NB4 (cell line): Measurements from ENCODE around the gene TRIM25.

ENCODE experiments used
- DNase-seq: peaks from one replicate; pipeline ENCODE4 v3.0.0; 2010; ENCODE audit warnings: low read depth
- H3K4me3 ChIP-seq: one replicate; pipeline ENCODE4 v1.5.1; 2011; ENCODE audit warnings: mild to moderate bottlenecking, low read depth, low read length, moderate library complexity
- MYC ChIP-seq: IDR thresholded peaks from 2 replicates; pipeline ENCODE4 v1.6.1; 2011; ENCODE audit warnings: low read depth, low read length
- POLR2A ChIP-seq: IDR thresholded peaks from 2 replicates; pipeline ENCODE4 v1.6.1; 2011; ENCODE audit warnings: mild to moderate bottlenecking; ENCODE audit not compliant: insufficient read length; ENCODE audit errors: extremely low read depth
- TF ChIP-seq, protein P1 (sequence below): IDR thresholded peaks from one replicate; pipeline ENCODE4 v1.5.1; 2012; ENCODE audit warnings: low read depth, low read length
- TF ChIP-seq, protein P2 (sequence below): IDR thresholded peaks from 2 replicates; pipeline ENCODE4 v1.6.1; 2011; ENCODE audit warnings: low read depth, low read length

Gene TRIM25

DNA sequence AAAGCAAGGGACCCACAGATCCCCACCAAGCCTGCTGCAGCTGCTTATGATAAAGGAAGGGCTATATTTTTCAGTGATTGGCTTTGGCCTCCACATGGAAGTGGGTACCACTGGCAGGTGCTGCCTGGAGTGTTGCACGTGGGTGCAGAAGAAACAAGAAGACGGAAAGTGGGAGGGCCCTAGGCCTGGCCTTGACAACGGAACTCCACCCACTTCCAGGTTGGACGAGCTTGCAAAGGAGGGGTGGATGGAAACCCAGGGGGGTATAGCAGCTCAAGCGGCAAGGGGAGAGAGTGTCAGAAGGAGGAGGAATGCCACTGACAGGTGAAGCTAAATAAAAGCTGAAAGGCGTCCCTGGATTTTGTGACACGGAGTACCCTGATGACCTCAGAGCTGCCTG lies 20.3 kb downstream of the TRIM25 start:
- no peak for DNase-seq
- TF ChIP-seq MYC (no peak), POLR2A (no peak)
- TF ChIP-seq, protein P1, sequence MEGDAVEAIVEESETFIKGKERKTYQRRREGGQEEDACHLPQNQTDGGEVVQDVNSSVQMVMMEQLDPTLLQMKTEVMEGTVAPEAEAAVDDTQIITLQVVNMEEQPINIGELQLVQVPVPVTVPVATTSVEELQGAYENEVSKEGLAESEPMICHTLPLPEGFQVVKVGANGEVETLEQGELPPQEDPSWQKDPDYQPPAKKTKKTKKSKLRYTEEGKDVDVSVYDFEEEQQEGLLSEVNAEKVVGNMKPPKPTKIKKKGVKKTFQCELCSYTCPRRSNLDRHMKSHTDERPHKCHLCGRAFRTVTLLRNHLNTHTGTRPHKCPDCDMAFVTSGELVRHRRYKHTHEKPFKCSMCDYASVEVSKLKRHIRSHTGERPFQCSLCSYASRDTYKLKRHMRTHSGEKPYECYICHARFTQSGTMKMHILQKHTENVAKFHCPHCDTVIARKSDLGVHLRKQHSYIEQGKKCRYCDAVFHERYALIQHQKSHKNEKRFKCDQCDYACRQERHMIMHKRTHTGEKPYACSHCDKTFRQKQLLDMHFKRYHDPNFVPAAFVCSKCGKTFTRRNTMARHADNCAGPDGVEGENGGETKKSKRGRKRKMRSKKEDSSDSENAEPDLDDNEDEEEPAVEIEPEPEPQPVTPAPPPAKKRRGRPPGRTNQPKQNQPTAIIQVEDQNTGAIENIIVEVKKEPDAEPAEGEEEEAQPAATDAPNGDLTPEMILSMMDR = no peak
- TF ChIP-seq, protein P2, sequence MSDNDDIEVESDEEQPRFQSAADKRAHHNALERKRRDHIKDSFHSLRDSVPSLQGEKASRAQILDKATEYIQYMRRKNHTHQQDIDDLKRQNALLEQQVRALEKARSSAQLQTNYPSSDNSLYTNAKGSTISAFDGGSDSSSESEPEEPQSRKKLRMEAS = no peak

DNA sequence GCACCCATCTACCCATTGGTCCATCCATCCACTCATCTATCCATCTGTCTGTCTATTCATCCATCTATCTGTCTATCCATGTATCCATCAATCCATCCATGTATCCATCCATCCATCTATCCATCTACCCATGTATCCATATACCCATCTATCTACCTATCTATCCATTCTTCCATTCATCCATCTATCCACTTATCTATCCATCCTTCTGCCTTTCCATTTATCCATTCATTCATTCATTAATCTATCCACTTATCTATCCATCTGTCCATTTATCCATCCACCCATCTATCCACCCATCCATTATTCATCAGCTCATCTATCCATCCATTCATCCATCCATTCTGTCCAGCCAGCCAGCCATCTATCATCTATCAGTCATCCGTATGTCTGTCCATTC lies 21.5 kb downstream of the TRIM25 start:
- no peak overlapping the region for H3K4me3 ChIP-seq
- TF ChIP-seq, protein P1 = no peak
- TF ChIP-seq POLR2A = no peak
- TF ChIP-seq MYC = no peak
- TF ChIP-seq, protein P2 = no peak
- no peak for DNase-seq

More for the DNA sequence above, 20.3 kb downstream of the TRIM25 start:
- H3K4me3 ChIP-seq = no peak overlapping the region

DNA sequence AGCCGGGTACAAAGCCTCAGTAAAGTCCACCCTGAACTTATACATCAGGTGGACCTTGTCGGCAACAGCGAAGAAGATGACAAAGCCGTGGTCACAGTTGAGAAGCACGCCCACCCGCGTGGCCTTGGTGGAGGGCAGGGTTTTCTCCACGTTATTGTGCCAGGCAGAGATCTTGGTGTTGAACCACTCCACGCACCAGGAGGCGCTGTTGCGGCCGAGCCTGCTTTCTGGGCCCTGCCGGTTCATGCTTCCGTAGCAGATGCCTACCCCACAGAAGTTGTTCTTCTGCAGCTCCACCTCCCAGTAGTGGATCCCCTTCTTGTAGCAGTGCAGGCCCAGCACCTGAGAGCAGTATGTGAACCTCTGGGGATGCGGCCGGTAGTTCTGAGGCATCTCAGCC lies 22.1 kb downstream of the TRIM25 start:
- DNase-seq = peak; percentile 33
- no peak overlapping the region for H3K4me3 ChIP-seq
- TF ChIP-seq, protein P1 = peak; percentile 31
- TF ChIP-seq, protein P2 = no peak
- TF ChIP-seq POLR2A (no peak), MYC (no peak)

DNA sequence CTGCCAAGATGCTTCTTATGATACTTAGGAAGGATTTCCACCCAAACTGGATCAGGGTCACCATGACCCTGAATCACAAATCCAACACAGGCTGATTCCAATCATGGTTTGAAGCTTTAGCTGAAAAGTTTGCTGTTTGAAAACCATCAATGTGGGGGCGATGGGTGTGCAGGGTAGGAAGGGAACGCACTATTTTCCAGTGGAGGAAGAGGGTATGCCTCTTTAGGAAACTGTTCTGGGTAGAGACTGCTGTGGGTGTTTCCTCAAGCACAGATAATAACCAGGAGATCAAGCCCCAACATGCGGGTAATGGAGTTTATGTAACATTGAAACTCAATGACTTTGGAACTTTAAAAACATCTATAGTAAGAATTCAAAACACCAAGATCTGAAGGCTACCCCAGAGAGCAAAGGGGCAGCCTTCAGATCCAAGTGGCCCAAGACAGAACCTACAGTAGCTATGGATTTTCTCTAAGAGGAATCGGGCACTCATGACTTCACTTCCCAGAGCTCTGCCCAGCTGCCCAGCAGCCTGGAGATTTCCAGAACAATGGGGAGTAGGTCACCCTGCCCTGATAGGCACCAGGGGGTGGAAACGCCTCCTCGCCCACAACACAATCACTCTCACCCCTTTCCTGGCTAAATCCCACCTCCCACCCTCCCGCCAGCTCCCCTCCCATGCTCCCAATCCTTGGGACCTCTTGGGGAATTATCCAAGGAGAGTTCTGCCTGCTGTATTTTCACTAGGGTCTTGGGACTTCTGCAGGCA lies 22.8 kb downstream of the TRIM25 start:
- DNase-seq = no peak
- no peak overlapping the region for H3K4me3 ChIP-seq
- TF ChIP-seq POLR2A (no peak), MYC (no peak)
- TF ChIP-seq, protein P1 = no peak
- TF ChIP-seq, protein P2 = no peak

DNA sequence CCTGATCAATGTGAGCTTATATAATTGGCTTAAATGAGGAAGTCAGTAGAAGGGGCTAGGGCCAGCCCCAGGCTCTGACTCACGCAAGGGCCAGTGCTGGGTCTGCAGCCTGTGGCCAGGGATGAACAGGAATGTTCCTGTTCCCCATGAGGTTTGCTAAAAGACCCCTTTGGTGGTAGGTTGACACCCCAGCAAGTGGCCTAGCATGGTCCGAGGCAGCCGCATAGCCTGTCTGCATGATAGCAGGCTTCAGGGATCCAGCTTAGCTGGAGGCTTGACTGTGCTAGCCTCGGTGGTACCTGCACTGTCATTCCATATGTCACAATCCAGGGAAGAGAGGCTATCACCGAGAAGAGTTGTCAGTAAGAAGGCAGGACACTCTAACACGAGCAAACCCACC lies 23.5 kb downstream of the TRIM25 start:
- DNase-seq = peak; percentile 22
- TF ChIP-seq POLR2A (no peak), MYC (no peak)
- TF ChIP-seq, protein P1 = no peak
- TF ChIP-seq, protein P2 = no peak
- no peak overlapping the region for H3K4me3 ChIP-seq
